Measurements from ENCODE around the gene ZC3H4. TPM values are rescaled to one million over a fixed set of nuclear protein-coding genes. Genes with fewer than 3 reads are reported as not detected.

The ZC3H4 gene
- total RNA-seq, 1 experiment from 2014 or later, result 42.7 TPM

DNA sequence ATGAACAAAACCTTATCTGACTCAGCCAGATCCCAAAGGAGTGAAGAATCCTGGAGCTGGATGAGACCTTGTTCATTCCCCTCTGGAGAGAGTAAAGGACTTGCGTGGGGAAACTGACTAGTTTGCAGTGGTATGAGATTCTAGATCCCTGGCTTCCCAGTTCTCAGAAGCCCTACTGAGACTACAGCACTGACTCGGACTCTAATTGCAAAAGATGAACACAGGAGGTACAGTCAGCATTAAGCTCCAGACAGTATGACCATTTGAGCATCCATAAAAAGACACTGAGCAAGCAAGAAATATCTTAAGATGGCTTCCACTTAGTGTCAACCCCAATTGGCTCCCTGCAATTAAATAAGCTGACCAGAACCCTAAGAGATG lies 6.8 kb downstream of the ZC3H4 start:
- no peak for ATAC-seq
- no peaks in the 10 kb centered on the region; the same call in 1 of the 2 replicates for H3K36me3 ChIP-seq (ENCODE audit: control insufficient read depth, insufficient read depth, low read length)
- ChIA-PET CTCF (no interaction called here), POLR2A (interaction anchor here (0.6 kb wide), 1 partner anchor 277 kb away, joined by 4 read pairs; no protein-coding TSS in a partner anchor)
- TF ChIP-seq POLR2AphosphoS5 (IDR thresholded peaks at IDR 0.05; ENCODE audit: low read depth, low read length) (no peak), TCF7L2 (IDR thresholded peaks at IDR 0.05; ENCODE audit: low read depth, low read length) (no peak), SIN3A (IDR thresholded peaks at IDR 0.05; ENCODE audit: borderline replicate concordance, insufficient read depth, low read depth, low read length) (no peak)
- TF ChIP-seq, protein P1, sequence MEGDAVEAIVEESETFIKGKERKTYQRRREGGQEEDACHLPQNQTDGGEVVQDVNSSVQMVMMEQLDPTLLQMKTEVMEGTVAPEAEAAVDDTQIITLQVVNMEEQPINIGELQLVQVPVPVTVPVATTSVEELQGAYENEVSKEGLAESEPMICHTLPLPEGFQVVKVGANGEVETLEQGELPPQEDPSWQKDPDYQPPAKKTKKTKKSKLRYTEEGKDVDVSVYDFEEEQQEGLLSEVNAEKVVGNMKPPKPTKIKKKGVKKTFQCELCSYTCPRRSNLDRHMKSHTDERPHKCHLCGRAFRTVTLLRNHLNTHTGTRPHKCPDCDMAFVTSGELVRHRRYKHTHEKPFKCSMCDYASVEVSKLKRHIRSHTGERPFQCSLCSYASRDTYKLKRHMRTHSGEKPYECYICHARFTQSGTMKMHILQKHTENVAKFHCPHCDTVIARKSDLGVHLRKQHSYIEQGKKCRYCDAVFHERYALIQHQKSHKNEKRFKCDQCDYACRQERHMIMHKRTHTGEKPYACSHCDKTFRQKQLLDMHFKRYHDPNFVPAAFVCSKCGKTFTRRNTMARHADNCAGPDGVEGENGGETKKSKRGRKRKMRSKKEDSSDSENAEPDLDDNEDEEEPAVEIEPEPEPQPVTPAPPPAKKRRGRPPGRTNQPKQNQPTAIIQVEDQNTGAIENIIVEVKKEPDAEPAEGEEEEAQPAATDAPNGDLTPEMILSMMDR (IDR thresholded peaks at IDR 0.05), result no peak
- TF ChIP-seq, protein P2, sequence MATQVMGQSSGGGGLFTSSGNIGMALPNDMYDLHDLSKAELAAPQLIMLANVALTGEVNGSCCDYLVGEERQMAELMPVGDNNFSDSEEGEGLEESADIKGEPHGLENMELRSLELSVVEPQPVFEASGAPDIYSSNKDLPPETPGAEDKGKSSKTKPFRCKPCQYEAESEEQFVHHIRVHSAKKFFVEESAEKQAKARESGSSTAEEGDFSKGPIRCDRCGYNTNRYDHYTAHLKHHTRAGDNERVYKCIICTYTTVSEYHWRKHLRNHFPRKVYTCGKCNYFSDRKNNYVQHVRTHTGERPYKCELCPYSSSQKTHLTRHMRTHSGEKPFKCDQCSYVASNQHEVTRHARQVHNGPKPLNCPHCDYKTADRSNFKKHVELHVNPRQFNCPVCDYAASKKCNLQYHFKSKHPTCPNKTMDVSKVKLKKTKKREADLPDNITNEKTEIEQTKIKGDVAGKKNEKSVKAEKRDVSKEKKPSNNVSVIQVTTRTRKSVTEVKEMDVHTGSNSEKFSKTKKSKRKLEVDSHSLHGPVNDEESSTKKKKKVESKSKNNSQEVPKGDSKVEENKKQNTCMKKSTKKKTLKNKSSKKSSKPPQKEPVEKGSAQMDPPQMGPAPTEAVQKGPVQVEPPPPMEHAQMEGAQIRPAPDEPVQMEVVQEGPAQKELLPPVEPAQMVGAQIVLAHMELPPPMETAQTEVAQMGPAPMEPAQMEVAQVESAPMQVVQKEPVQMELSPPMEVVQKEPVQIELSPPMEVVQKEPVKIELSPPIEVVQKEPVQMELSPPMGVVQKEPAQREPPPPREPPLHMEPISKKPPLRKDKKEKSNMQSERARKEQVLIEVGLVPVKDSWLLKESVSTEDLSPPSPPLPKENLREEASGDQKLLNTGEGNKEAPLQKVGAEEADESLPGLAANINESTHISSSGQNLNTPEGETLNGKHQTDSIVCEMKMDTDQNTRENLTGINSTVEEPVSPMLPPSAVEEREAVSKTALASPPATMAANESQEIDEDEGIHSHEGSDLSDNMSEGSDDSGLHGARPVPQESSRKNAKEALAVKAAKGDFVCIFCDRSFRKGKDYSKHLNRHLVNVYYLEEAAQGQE (IDR thresholded peaks at IDR 0.05; ENCODE audit: insufficient read depth in 1 of 2, low read depth in 2 of 2, low read length in 1 of 2), result no peak
- H3K27me3 ChIP-seq (ENCODE audit: control insufficient read depth, insufficient read depth, low read length), result no peaks in the 10 kb centered on the region
- H3K27ac ChIP-seq (ENCODE audit: low read length), result peak overlapping the region; percentile 98
- H3K4me3 ChIP-seq (ENCODE audit: low read depth in 2 of 2, low read length in 2 of 2), result no peak overlapping the region
- peaks cover 34% of the 10 kb centered on the region for H3K4me1 ChIP-seq (ENCODE audit: control insufficient read depth, insufficient read depth, low read length)
- no TSS peak for BruUV-seq (replicated peaks)
- intact Hi-C loops (cut with micrococcal nuclease; ENCODE audit: unreplicated experiment) (no loop called here), in situ Hi-C loops (cut with HindIII; ENCODE audit: low pct_unique_long_range_greater_than_20kb, low sequenced_read_pairs) (no loop called here)
- H3K9me3 ChIP-seq (ENCODE audit: control insufficient read depth, insufficient read depth, low read depth, low read length), result no peaks in the 10 kb centered on the region
- no peak for DNase-seq (ENCODE audit: low read depth, low spot score)

DNA sequence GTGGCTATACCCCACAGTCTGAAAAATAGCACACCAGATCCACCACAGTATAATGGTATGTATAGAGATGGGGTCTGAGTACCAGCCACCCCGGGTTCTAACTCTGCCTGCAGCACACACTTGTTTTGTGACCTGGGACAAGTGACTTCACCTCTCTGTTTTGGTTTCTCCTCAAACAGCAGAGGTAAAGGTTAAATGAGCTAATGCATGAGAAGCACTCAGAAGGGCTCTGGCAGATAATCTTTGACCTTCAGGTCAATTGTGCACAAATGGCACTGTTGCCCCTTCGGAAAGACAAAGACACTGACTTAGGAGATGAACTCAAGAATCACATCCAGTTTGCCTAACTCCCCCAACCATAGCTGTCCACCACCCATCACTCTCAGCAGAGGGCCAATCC lies 7.7 kb downstream of the ZC3H4 start:
- BruUV-seq (replicated peaks), result no TSS peak
- in situ Hi-C loops (cut with HindIII; ENCODE audit: low pct_unique_long_range_greater_than_20kb, low sequenced_read_pairs) (no loop called here), intact Hi-C loops (cut with micrococcal nuclease; ENCODE audit: unreplicated experiment) (no loop called here)
- no peak overlapping the region for H3K4me3 ChIP-seq (ENCODE audit: low read depth in 2 of 2, low read length in 2 of 2)
- no peaks in the 10 kb centered on the region for H3K27me3 ChIP-seq (ENCODE audit: control insufficient read depth, insufficient read depth, low read length)
- ChIA-PET CTCF (no interaction called here), POLR2A (interaction anchor here (0.6 kb wide), 1 partner anchor 276 kb away, joined by 4 read pairs; no protein-coding TSS in a partner anchor)
- H3K27ac ChIP-seq (ENCODE audit: low read length), result no peak overlapping the region
- DNase-seq (ENCODE audit: low read depth, low spot score) (no peak), ATAC-seq (no peak)
- H3K36me3 ChIP-seq (ENCODE audit: control insufficient read depth, insufficient read depth, low read length), result no peaks in the 10 kb centered on the region; the same call in 1 of the 2 replicates
- peaks cover 34% of the 10 kb centered on the region for H3K4me1 ChIP-seq (ENCODE audit: control insufficient read depth, insufficient read depth, low read length)
- H3K9me3 ChIP-seq (ENCODE audit: control insufficient read depth, insufficient read depth, low read depth, low read length), result no peaks in the 10 kb centered on the region
- TF ChIP-seq SIN3A (IDR thresholded peaks at IDR 0.05; ENCODE audit: borderline replicate concordance, insufficient read depth, low read depth, low read length) (no peak), TCF7L2 (IDR thresholded peaks at IDR 0.05; ENCODE audit: low read depth, low read length) (no peak), POLR2AphosphoS5 (IDR thresholded peaks at IDR 0.05; ENCODE audit: low read depth, low read length) (no peak)
- TF ChIP-seq, protein P1 (IDR thresholded peaks at IDR 0.05), result no peak
- TF ChIP-seq, protein P2 (IDR thresholded peaks at IDR 0.05; ENCODE audit: insufficient read depth in 1 of 2, low read depth in 2 of 2, low read length in 1 of 2), result no peak
